IMR-90 (cell line): Measurements from ENCODE around the gene ARMH1.

Experiments used
- BHLHE40 ChIP-seq: fragments of 150-350 bp; IDR thresholded peaks from 2 replicates; pipeline ENCODE4 v1.6.1; 2016; ENCODE audit warnings: mild to moderate bottlenecking, low read depth, low read length
- CEBPB ChIP-seq: IDR thresholded peaks from 2 replicates; pipeline ENCODE4 v1.6.1; 2012; ENCODE audit warnings: low read depth, low read length, improper control_type of control experiment
- CHD1 ChIP-seq: IDR thresholded peaks from 2 replicates; pipeline ENCODE4 v1.6.1; 2012; ENCODE audit warnings: low read depth, low read length, improper control_type of control experiment
- CTCF ChIP-seq: conservative IDR thresholded peaks from 2 replicates; pipeline ENCODE4 v1.5.1; 2012; ENCODE audit warnings: mild to moderate bottlenecking, low read depth, low read length, improper control_type of control experiment
- ELK1 ChIP-seq: fragments of 150-350 bp; IDR thresholded peaks from 2 replicates; pipeline ENCODE4 v1.6.1; 2016; ENCODE audit warnings: low read depth, mild to moderate bottlenecking, low read length, moderate library complexity, borderline replicate concordance
- MAZ ChIP-seq: IDR thresholded peaks from 2 replicates; pipeline ENCODE4 v1.6.1; 2012; ENCODE audit warnings: low read depth, mild to moderate bottlenecking, low read length, improper control_type of control experiment, moderate library complexity, borderline replicate concordance
- POLR2A ChIP-seq: IDR thresholded peaks from 2 replicates; pipeline ENCODE4 v1.6.1; 2012; ENCODE audit warnings: mild to moderate bottlenecking, low read depth, low read length
- RAD21 ChIP-seq: IDR thresholded peaks from 2 replicates; pipeline ENCODE4 v1.6.1; 2012; ENCODE audit warnings: low read length, improper control_type of control experiment
- RFX5 ChIP-seq: IDR thresholded peaks from 2 replicates; pipeline ENCODE4 v1.8.0; 2012; ENCODE audit warnings: low read depth, mild to moderate bottlenecking, low read length, moderate library complexity

GRCh38 chr1:44672961-44673674, 1.4 kb upstream of the ARMH1 start:
- TF ChIP-seq CTCF (no peak), POLR2A (no peak), CEBPB (no peak), RAD21 (no peak), MAZ (no peak), BHLHE40 (no peak), RFX5 (no peak), ELK1 (no peak), CHD1 (no peak)
